Stimulated activated CD4-positive, alpha-beta T cell treated with anti-CD3 and anti-CD28 coated beads, Interleukin-1b, Interleukin-23, amount 100 ng/mL, for 1 hour (primary cell): ENCODE results near the gene POM121L2.
"Not testable (repeated sequence)": the region's sequence is repeated elsewhere in the genome, so short reads cannot be mapped to it uniquely, and the experiment has no call there.

Source experiments
- DNase-seq, 2 donors: peaks; one replicate each; pipeline ENCODE4 v3.0.0-alpha.2; 2020; ENCODE audit warnings: low read depth in 2 of 2

POM121L2 gene

DNA sequence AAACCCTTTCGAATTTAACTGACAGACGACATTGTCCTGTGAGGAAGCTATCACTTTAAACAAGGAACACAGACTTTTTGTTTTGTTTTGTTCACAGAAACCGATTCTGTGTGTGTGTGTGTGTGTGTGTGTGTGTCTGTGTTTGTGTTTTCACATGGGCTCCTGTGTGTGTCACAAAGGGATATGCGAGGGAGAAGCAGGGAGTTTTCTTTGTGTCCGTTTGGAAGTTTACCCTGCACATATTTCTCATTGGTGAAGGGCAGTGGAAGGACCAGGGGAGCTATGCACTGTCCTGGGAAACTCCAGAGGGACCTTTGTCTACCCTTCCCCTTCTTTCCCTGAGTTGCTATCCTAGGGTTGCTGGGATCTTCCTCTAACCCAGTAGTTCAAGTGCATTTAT lies 17.7 kb downstream of the POM121L2 start:
- DNase-seq = no peak

DNA sequence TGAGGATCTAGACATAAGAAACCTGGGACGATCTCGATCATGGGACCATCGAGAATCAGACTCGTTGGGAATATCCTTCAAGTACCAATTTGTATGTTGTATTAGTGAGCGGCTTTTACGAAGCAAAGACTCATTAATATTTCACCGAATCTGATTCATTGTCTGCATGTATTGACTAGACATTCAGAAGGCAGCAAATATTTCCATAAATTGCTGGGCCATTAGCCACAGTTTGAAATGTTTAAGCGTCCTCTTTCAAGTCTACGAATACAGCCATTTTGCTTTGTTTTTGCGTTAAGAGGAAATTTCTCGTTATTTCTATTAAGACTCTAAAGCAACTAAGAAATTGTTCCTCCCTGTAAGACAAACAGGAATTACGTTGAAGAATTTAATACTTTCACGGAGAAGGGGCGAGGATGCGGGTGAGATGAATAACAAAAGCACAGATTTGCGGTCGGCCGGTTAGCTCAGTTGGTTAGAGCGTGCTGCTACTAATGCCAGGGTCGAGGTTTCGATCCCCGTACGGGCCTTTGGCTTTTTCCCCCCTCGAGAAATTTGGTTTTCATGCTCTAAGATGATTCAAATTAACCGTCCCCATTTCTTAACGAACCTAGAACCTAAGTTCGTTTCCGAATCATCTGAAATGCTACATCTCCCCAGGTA lies 18.5 kb downstream of the POM121L2 start:
- no peak for DNase-seq

DNA sequence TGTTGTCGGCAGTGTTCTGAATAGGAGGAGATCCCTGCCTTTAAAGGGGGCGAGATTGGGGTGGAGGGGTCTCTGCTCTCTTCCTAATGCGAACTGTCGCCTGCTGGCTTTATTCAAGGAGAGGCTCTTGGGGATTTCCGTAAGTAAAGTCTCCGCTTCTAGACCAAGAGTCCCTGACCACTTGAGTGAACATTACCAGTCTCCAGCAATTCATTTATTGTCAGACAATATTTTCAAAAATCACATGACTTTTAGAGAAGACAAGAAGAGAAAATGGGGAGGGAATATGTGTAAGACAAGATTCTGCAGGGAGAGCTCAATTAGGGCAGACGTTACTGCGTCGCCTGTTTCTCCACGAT lies 21.2 kb downstream of the POM121L2 start:
- DNase-seq = no peak

DNA sequence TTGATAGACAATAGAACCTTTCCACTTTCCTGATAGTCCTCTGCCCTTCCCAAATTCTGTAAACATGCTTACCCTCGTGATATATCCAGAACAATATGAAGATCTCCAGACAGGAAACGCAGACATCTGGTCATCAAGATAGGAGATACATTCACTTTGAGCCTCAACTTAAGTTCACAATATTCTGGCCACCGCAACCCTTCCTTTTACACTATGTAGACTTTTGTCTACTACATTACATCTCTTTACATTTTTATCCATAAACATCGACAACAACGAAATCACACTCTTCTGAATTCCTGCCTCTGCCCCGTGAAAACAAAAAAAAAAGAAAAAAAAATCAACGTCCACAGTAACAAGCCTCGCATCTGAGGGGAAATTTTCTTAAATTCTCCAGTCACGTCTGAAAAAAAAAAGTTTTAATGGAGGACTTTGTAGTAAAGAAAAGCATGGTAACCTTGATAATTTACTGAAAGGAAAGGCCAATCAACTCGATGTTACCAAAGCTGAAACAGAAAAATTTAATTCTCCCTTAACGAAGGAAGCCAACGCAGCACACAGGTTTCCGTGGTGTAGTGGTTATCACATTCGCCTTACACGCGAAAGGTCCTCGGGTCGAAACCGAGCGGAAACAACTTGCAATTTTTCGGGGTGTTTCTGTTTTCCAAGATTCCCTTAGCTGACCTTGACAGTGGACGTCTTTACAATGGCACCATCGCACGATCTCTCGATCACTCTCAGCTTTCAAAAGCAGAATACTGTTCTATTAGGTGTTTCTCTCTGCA lies 21.8 kb downstream of the POM121L2 start:
- DNase-seq = no peak

DNA sequence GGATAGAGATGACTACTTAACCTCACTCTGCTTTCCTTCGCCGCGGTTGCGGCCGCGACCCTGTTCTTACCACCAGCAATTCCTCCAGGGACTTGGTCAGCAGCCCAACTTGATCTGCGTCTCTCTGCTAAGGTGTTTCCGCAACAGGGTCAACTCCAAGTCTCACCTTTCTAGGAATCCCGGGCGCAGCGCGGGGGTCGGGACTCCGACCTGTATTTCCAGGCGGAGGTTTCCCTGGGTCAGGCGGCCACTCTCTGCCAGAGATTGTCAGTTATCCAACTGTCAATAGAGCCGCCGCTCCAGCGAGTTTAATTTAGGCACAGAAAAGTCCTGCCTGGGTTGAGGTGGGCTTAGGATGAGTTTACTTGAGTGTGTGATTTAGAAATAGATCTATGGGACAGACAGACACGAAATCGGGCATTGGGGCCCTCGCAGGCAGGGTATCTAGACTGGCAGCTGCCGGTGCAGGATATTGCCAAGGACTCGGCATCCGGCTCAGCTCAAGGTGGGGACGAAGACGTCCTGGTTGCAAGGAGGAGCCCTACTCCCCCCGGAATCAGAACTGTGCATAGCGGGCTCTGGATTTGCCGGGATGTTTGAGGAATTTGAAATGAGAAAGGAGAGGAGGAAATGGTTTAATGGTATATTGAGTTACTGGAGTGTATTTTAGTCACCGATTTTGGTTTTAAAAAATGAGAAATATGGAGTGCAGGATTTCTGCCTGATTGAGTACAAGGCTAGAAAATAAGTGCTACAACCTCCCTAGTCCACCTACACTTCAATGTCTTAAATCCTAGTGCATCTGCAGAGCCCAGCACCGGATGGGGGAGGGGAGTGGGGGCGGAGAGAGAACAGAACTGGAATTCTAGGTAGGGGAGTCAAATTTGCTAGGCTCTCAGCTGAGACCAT lies 23.7 kb downstream of the POM121L2 start:
- DNase-seq = no peak

DNA sequence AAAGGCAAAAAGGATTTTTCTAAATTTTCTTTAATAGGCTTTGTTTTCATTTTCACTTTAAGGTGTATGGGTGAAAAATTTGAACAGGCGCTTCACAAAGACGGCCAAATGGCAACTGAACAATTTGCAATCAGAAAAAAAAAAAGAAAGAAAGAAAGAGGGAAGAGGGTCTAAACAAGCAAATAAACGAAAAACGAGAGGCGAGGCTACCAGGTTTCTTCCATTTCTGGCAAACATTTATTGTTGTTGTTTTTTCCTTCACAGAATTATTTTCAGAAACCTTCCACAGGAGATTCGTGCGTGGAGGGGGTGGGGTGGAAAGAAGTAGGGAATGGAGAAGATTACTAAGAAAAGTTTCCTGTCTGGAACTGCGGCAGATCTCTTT lies 24.3 kb downstream of the POM121L2 start:
- DNase-seq = no peak

DNA sequence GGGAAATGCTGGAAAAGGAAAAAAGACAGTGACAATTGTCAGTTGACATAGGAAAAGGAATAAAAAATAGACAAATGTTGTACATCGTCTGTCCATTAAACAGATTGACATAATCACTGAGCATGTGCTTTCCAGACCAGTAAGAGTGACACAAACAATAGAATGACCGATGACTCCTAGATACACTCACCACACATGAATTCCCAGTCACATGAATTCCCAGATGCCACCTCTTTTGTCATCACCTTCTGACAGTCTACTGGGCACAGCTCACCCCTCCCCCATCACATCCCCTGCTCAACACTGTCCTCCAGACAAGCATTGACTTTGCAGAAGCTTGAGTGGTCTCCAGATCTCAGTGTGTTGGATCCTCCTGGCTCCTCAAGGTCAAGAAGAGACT lies 25.9 kb downstream of the POM121L2 start:
- no peak for DNase-seq

DNA sequence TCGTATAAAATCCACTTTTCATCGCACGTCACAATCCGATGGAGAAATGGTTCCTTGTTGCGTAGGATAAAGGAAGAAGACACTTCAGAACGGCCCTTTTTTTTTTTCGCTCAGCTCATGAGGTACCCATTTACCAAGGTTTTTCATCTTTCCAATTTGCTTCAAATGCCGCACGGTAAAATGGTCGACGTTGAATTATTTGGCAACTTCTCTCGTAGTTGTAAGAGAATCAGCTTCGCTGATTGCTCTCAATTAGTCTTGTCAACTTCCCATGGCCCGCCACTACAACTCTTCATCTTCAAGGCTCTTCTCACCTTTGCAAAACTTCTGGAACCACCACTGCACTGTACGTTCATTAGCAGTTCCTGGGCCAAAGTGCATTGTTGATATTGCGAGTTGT lies 28.8 kb downstream of the POM121L2 start:
- DNase-seq = no peak

DNA sequence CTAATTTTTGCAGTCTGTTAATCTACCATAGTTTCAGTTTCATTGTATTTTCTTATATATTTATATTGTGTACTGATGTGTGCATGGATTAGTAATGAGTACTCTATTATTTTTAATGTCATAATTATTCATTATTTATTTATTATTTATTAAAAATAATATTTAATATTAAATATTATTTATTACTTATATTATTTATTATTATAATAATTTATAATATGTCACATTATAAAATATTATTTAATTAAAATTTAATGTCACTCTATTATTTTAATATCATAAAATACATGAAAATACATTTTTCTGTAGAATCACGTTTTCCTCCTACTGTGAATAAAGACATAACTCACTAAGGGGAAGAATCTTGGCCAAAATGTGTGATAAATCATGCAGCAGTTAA lies 30.5 kb downstream of the POM121L2 start:
- DNase-seq = no peak

DNA sequence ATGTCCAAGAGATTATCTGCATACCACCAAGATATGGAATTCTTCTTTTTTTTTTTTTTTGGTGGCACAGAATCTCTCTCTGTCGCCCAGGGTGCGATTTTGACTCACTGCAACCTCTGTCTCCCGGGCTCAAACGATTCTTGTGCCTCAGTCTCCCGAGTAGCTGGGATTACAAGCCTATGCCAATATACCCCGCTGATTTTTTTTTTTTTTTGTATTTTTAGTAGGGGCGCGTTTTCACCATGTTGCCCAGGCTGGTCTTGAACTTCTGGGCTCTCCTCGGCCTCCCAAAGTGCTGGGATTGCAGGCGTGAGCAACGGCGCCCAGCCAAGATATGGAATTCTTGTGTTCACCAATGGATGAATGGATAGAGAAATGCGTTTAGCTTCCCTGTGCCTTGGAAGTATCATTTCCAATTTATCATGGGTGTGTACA lies 31.0 kb downstream of the POM121L2 start:
- DNase-seq = no peak

DNA sequence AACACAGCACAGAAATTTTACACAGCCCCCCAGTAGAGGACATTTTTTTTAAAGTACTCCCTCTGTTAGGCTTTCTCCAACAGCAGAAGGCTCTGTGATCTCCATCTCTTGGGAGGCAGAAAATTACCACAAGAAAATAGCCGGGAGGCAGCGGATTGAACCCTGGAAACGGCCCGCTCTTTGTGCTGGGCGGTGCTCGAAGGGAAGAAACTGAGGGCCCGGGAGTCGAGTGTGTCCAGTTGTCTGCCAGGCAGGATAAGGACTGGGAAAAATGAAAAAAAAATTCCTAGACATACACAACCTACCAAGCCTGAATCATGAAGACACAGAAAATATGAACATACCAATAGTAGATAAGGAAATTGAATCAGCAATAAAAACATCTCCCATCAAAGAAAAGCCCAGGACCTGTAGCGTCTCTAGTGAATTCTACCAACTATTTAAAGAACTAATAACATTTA lies 31.5 kb downstream of the POM121L2 start:
- no peak for DNase-seq

DNA sequence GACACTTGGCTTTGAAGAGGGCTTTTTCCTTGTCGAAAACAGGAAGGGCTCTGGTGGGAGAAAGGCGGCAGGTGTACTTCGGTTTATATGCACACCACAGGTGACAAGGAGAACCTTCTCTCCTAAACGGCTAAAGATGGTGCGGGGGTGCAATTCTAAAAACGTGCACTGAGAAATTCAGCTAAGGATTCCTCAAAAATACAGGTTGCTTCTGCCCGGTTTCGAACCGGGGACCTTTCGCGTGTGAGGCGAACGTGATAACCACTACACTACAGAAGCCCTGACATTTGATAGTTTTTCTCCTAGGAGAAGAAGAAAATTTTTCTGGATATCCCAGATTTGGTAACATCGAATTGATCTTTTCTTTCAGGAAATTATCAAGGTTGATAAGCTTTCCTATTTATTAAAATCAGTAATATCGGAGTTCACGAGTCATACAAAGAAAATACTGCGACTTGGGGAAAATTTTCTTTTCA lies 32.0 kb downstream of the POM121L2 start:
- DNase-seq = no peak

DNA sequence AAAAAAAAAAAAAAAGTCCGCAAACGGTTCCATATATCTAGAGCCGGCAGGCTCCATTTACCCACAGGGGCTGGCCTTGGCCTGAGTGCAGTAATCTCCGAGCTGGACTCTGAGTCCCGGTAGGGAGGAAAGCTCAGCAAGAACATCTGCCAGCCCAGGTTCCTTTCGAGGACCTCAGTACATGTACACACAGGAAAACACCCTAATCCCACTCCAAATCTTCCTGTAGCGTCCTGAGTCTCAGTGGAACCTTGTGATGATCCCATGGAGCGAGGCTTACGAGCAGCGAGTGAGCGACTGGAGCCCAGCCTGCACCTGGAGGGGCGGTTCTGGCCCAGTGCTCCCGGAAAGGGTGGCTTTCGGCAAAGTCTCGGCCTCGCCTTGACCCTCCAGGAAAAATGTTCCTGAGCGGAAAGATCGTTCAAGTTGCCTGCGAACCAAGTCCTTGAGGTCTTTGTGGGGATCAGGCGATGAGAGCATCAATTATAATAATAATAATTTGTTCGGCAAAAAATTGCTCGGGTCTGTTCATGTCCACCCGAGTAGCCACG lies 32.5 kb downstream of the POM121L2 start:
- no peak for DNase-seq

DNA sequence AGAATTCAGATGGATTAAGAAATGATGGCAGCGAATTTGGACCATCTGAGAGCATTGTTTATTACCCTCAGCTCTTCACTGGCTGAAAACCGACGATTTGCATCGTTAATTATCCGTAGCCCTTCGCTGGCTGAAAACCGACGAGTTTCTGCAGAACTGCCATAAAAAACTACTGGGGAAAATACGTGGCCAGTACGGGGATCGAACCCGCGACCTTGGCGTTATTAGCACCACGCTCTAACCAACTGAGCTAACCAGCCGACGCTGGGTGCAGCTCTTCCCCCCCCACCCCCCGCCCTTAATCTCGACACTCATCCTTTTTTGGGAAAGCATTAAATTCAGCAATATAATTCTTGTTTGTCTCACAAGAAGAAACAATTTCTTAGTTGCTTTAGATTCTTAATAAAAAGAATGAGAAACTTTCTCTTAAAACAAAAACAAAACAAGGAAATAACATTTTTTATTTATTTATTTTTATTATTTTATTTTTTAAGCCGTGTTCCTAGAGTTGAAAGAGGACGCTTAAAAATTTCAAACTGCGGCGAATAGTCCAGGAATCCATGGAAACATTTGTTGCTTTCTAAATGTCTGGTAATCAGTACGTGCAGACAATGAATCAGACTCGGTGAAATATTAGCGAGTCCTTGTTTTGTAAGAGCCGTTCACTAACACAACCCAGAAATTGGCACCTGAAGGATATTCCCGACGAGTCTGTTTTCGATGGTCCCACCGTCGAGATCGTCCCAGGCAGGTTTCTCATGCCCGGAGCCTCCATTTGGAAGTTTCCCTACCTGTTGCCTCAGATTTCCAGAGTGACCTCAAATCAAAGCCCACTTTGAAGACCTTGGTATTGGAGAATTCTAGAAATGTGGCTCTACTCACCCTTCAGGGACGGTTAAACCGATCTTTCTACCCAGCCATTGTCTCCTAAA lies 36.8 kb downstream of the POM121L2 start:
- no peak for DNase-seq

DNA sequence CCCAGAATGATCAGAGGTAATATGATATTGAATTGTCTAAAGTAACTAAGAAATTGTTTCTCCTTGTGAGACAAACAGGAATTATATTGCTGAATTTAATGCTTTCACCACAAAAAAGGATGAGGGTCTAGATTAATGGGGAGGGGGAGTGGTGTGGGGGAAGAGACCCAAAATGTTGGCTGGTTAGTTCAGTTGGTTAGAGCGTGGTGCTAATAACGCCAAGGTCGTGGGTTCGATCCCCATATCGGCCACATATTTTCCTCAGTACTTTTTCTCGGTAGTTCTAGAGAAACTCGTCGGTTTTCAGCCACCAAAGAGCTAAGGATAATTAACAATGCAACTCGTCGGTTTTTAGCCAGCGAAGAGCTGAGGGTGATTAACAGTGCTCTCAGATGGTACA lies 38.3 kb downstream of the POM121L2 start:
- DNase-seq = no peak

DNA sequence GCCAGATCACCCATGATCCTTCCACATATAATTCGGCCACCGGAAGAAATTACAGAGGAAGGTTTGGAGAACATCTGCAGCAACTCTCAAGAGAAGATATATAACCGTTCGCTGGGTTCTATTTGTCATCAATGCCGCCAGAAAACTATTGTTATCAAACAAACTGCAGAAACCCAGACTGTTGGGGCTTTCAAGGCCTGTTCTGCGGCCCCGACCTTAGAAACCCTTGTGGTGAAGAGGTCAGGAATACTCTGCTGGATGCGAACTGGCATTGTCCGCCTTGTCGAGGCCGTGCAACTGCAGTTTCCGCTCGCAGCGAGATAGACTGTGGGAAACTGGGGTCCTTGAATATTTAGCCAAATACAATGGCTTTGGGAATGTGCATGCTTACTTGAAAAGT lies 43.3 kb downstream of the POM121L2 start:
- DNase-seq = no peak

DNA sequence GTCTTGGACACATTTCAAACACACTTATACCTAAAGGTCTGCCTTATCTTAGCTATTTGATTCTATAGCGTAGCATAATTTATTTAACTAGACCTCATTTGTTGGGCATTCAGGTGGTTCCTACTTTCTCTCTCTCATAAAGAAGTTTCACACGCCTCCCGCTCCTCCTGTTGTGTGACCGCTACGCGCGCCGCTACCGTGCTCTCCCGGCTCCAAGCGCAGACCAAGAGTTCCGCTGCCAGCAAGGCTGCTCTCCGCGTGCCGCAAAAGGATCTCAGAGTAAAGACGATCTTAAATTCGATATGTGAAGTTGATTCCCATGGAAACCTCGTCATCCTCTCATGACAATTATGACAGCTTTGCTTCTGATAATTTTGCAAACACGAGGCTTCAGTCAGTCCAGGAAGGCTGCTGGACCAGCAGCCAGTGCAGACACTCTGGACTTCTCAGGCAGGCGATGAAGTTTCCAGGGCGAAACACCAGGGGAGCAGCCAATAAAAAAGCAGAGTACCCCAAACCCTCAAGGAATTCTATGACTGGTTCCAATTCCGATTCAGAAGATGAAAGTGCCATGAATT lies 44.1 kb downstream of the POM121L2 start:
- DNase-seq = no peak

DNA sequence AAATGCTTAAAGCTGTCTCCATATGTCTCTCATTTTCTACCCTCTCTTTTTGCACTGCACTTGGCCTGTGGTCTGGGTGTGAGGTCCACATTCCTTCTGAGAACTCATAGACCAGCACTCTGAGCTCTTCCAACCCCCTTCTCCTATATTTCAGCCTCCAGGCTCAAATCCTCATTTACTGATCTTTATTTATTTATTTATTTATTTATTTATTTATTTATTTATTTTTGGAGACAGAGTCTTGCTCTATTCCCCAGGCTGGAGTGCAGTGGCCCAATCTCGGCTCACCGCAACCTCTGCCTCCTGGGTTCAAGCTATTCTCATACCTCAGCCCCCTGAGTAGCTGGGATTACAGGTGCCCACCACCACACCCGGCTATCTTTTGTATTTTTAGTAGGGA lies 45.1 kb downstream of the POM121L2 start:
- DNase-seq = not testable (repeated sequence)

DNA sequence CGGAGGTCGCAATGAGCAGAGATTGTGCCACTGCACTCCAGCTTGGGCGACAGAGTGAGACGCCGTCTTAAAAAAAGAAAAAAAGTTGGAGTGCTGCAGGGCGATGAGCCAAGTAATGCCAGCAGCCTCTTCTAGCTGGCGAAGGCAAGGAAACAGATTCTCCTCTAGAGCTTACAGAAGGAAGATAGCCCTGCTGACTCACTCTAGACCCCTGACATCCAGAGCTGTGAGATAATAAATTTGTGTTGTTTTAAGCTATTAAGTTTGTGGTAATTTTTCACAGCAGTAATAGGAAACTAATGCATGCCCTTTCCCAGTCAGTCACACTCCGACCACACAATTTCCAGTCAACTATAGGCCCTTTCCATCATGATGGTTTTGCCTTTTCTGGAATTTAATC lies 48.2 kb downstream of the POM121L2 start:
- DNase-seq = no peak

DNA sequence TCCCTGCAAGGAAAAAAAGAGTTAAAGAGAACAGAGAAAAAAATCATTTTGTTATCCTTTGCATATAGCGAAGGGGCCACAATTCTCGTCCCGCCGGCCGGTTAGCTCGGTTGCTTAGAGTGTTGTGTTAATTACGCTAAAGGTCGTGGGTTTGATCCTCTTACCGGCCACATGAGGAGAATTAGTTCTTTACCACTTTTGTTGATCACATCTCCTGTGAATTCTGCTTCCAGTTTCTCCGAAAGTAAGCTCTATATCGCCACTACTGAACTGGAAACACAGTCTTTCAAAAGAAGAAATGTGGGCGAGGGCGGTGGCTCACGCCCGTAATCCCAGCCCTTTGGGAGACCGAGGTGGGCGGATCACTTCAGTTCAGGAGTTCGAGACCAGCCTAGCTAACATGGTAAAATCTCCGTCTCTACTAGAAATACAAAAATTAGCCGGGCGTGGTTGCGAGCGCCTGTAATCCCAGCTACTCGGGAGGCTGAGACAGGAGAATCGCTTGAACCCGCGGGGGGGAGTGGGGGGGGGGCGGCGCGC lies 51.2 kb downstream of the POM121L2 start:
- no peak for DNase-seq
